GM12865 (cell line): ENCODE data around the gene UNC119B.

Experiments
- DNase-seq: peaks from one replicate; pipeline ENCODE4 v3.0.0; 2010; ENCODE audit warnings: low read depth
- H3K4me3 ChIP-seq: 2 replicates; pipeline ENCODE4 v1.5.1; 2011; ENCODE audit warnings: mild to moderate bottlenecking, low read depth, low read length, control low read depth
- TF ChIP-seq, protein P1 (sequence below): IDR thresholded peaks from 2 replicates; pipeline ENCODE4 v1.5.1; 2011; ENCODE audit warnings: low read length, control low read depth, low read depth, inconsistent platforms; ENCODE audit not compliant: insufficient read depth; ENCODE audit errors: missing control alignments

Gene UNC119B

DNA sequence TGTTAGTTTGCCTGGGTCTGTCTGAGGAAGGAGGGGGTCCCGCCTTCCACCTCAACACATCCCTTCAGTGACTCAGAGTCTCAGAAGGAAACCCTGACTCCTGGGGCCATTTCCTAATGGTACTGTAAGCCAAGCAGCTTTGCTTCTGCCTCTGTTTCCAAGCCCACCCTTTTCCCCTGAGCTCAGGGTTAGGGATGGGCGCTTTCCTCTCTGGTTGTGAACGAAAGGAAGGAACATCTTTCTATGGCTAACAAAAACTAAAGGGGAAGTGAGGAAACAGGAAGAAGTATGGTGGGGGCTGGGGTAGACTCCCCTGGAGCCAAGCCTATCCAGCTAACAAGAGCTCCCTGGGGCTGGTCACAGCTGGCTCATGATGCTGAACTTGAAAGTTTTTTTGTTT lies 11.6 kb upstream of the UNC119B start:
- DNase-seq = no peak
- no peak overlapping the region for H3K4me3 ChIP-seq

DNA sequence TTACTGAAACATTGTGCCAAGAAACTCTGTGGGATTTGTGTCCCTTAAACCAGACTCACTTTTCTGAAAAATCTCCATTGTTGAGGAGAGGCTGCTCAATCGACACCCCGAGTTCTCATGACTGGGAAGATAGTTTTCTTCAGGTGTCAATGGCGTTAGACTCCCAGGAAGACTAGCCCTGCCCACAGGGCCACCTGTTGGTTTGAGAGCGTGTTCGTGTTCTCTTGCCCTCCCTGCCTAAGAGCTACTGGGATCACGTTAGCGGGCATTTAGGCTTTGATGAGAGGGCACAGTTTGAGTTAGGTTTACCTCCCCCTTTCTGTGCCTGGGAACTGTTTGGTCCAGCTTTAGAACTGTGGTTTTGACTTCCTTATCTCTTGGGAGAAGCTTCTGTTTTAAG lies 10.7 kb upstream of the UNC119B start:
- TF ChIP-seq, protein P1, sequence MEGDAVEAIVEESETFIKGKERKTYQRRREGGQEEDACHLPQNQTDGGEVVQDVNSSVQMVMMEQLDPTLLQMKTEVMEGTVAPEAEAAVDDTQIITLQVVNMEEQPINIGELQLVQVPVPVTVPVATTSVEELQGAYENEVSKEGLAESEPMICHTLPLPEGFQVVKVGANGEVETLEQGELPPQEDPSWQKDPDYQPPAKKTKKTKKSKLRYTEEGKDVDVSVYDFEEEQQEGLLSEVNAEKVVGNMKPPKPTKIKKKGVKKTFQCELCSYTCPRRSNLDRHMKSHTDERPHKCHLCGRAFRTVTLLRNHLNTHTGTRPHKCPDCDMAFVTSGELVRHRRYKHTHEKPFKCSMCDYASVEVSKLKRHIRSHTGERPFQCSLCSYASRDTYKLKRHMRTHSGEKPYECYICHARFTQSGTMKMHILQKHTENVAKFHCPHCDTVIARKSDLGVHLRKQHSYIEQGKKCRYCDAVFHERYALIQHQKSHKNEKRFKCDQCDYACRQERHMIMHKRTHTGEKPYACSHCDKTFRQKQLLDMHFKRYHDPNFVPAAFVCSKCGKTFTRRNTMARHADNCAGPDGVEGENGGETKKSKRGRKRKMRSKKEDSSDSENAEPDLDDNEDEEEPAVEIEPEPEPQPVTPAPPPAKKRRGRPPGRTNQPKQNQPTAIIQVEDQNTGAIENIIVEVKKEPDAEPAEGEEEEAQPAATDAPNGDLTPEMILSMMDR = no peak
- H3K4me3 ChIP-seq = no peak overlapping the region

More for the DNA sequence above, 11.6 kb upstream of the UNC119B start:
- TF ChIP-seq, protein P1 = no peak

DNA sequence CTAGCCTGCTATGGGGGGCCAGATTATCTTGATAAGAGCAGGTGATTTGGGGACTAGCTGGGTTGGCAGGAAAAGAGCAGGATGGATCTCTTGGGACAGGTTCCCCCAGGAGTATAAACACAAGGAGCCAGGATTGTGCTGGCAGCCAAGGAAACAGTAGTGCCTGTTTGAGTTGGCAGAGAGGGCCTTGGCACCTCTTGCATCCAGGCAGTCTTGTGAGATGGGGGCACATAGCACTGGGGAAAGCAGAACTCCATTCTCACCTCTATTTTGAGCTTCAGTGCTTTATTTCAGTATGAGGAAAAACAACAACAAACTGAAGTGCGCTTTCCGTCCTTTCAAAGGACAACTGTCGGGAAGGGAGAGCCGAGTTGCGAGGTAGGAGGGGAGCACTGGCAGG lies 9.4 kb upstream of the UNC119B start:
- H3K4me3 ChIP-seq = no peak overlapping the region
- TF ChIP-seq, protein P1 = no peak

More for the DNA sequence above, 10.7 kb upstream of the UNC119B start:
- DNase-seq = no peak

DNA sequence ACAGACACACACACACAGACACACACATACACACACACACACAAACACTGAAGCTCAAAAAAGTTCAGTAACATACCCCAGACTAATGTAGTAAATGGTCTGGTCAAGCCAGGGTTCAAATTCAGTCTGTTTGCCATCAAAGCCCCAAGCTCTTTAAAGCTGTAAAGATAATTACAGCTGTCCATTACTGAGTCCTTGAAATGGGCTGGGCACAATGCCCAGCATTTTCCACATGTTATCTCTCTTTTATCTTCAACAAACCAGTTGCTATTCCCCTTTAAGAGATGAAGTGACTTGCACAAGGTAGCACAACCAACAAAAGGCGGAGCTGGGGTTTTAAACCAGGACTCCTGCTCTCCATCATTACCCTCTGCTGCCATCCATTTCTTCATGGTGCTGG lies 7.6 kb upstream of the UNC119B start:
- TF ChIP-seq, protein P1 = no peak
- no peak overlapping the region for H3K4me3 ChIP-seq
- no peak for DNase-seq

More for the DNA sequence above, 9.4 kb upstream of the UNC119B start:
- no peak for DNase-seq

DNA sequence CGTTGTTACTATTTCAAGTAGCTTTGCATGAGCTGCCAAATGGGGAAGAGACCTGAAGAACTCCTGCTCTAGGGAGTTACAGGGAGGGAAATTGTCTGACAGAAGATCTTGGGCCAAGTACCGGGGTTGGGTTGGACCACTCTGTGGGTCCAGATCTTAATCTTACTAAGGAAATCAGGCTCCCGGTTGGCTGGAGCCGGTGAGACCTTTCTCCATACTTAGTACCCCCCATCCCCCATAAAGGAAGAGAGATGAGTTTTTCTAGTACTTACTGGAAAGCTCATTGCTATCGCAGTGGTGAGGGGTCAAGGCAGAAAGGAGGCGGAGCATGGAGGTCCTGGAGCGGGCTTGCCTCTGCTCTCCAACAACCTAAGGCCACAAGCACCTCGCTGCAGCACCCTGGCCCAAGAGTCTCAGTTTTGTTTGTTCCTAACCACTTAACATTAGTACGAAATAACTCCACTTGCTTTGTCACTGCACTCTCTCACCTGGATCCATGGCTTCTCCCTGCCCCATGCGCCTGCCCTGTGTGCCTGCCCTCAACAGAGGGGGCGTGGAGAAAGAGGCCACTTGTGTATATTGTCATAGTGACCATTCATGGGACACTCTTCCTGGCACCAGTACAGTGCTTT lies 6.8 kb upstream of the UNC119B start:
- TF ChIP-seq, protein P1 = no peak

DNA sequence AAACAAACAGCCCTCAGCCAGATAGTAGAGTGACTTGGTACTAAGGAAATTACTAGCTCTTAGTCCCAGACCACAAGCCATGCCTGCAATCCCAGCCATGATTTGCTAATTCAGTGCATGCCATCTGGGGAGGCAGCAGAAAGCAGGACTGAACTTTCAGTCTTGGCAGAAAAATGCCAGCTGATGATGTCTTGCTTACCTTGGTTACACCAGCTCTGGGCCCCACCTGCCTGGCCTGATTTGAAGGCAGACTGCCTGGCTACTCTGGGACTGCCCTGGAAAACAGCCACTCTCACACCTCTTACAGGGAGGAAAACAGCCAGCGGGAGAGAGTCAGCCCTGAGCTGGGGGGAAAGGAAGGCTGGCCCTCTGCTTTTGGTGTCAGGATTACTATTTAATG lies 4.6 kb upstream of the UNC119B start:
- H3K4me3 ChIP-seq = no peak overlapping the region
- no peak for DNase-seq
- TF ChIP-seq, protein P1 = no peak

More for the DNA sequence above, 6.8 kb upstream of the UNC119B start:
- no peak for DNase-seq
- H3K4me3 ChIP-seq = no peak overlapping the region

DNA sequence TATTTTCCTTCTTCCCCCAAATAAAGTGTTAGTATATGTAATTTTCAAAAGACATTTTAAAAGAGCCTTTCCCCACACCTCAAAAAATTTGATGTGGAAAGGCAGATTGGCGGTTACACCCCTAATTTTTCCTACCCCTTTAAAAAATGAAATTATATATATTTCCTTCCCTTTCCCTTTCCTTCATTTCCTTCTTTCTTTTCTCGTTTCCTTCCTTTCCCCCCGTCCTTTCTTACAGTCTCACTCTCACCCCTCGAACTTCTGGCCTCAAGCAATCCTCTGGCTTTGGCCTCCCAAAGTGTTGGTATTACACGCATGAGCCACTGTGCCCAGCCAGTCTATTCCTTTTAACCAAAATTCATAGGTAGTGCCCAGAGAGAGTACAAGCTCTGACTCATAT lies 4.2 kb upstream of the UNC119B start:
- no peak for DNase-seq
- no peak overlapping the region for H3K4me3 ChIP-seq
- TF ChIP-seq, protein P1 = no peak
